COLO829 (cell line): ENCODE measurements around the gene SLX4IP.
A peak's percentile ranks its signal among the peaks of the same experiment; 100 is the strongest.

Experiments
- DNase-seq: peaks from one replicate; pipeline ENCODE4 v3.0.0; 2012; ENCODE audit warnings: low spot score

Gene SLX4IP

GRCh38 chr20:10497283-10497682 lies 62.2 kb downstream of the SLX4IP start:
- DNase-seq: no peak

- no peak for DNase-seq
These were observed 62.7 kb downstream of the SLX4IP start for GRCh38 chr20:10497791-10498190.

- no peak for DNase-seq
These were observed 63.1 kb downstream of the SLX4IP start for GRCh38 chr20:10498200-10498599.

GRCh38 chr20:10501402-10501801 lies 66.3 kb downstream of the SLX4IP start:
- DNase-seq: peak; percentile 91

- DNase-seq: peak; percentile 25
These were observed 67.0 kb downstream of the SLX4IP start for GRCh38 chr20:10502098-10502526.

GRCh38 chr20:10504608-10504993 lies 69.5 kb downstream of the SLX4IP start:
- DNase-seq: no peak

- DNase-seq: no peak
These were observed 70.1 kb downstream of the SLX4IP start for GRCh38 chr20:10504994-10505730.

- no peak for DNase-seq
These were observed 70.7 kb downstream of the SLX4IP start for GRCh38 chr20:10505827-10506226.

GRCh38 chr20:10507052-10507451 lies 71.9 kb downstream of the SLX4IP start:
- no peak for DNase-seq

- DNase-seq: no peak
These were observed 73.0 kb downstream of the SLX4IP start for GRCh38 chr20:10508060-10508459.

GRCh38 chr20:10508468-10509251 lies 73.6 kb downstream of the SLX4IP start:
- DNase-seq: no peak

GRCh38 chr20:10509376-10509775 lies 74.3 kb downstream of the SLX4IP start:
- no peak for DNase-seq

GRCh38 chr20:10510216-10510615 lies 75.1 kb downstream of the SLX4IP start:
- no peak for DNase-seq

GRCh38 chr20:10511170-10511508 lies 76.0 kb downstream of the SLX4IP start:
- no peak for DNase-seq

GRCh38 chr20:10511509-10512251 lies 76.6 kb downstream of the SLX4IP start:
- DNase-seq: peak; percentile 94

GRCh38 chr20:10513061-10513460 lies 78.0 kb downstream of the SLX4IP start:
- DNase-seq: no peak

- DNase-seq: no peak
These were observed 78.9 kb downstream of the SLX4IP start for GRCh38 chr20:10513931-10514575.

GRCh38 chr20:10516529-10516928 lies 81.4 kb downstream of the SLX4IP start:
- no peak for DNase-seq

- no peak for DNase-seq
These were observed 84.4 kb downstream of the SLX4IP start for GRCh38 chr20:10519361-10520046.

GRCh38 chr20:10520528-10520927 lies 85.4 kb downstream of the SLX4IP start:
- no peak for DNase-seq

GRCh38 chr20:10521068-10521831 lies 86.1 kb downstream of the SLX4IP start:
- DNase-seq: peak; percentile 84
